ENCODE results near the gene AASDH. TPM values are rescaled to one million over a fixed set of nuclear protein-coding genes. Genes with fewer than 3 reads are reported as not detected.

AASDH gene
- total RNA-seq, 2 donors from 2014 or later = 16.2 to 24.0 TPM

GRCh38 chr4:56321251-56321650 lies 66.0 kb downstream of the AASDH start:
- WGBS, 2 experiments (ENCODE audit: insufficient coverage in 1 of 2, insufficient read length in 1 of 2) = 100% methylated on average over 1 of the region's 1 CpG; no CpG with 5 or more reads in 1 of the 2 experiments

GRCh38 chr4:56320293-56320692 lies 67.0 kb downstream of the AASDH start:
- Histone ChIP-seq H3K9me3 (ENCODE audit: control insufficient read depth, low read length) (no peaks in the 10 kb centered on the region), H3K4me1 (ENCODE audit: control insufficient read depth, insufficient read depth, low read length) (peaks cover 16% of the 10 kb centered on the region), H3K27ac (ENCODE audit: low read depth, low read length) (no peak overlapping the region), H3K9ac (ENCODE audit: extremely low read depth, low read length, poor library complexity, severe bottlenecking) (no peak overlapping the region), H3K4me3 (ENCODE audit: low read length) (no peak overlapping the region), H3K27me3 (ENCODE audit: control insufficient read depth, insufficient read depth, low read length, poor library complexity, severe bottlenecking) (peaks cover 7% of the 10 kb centered on the region), H3K36me3 (ENCODE audit: control insufficient read depth, insufficient read depth, low read length) (peaks cover 21% of the 10 kb centered on the region)
- no peaks in the 10 kb centered on the region for H3K9me3 Mint-ChIP-seq
- DNase-seq = no peak
- no peak overlapping the region for H3K4me3 Mint-ChIP-seq
- WGBS, 2 experiments (ENCODE audit: insufficient coverage in 1 of 2, insufficient read length in 1 of 2) = 90 to 95% methylated on average over 5 of the region's 5 CpGs
- H3K27me3 Mint-ChIP-seq (ENCODE audit: insufficient read depth) = no peaks in the 10 kb centered on the region
- H3K27ac Mint-ChIP-seq = no peak overlapping the region
- H3K36me3 Mint-ChIP-seq (ENCODE audit: low read depth) = peaks cover 47% of the 10 kb centered on the region
- H3K4me1 Mint-ChIP-seq = peaks cover 24% of the 10 kb centered on the region
- TF ChIP-seq, protein P1, sequence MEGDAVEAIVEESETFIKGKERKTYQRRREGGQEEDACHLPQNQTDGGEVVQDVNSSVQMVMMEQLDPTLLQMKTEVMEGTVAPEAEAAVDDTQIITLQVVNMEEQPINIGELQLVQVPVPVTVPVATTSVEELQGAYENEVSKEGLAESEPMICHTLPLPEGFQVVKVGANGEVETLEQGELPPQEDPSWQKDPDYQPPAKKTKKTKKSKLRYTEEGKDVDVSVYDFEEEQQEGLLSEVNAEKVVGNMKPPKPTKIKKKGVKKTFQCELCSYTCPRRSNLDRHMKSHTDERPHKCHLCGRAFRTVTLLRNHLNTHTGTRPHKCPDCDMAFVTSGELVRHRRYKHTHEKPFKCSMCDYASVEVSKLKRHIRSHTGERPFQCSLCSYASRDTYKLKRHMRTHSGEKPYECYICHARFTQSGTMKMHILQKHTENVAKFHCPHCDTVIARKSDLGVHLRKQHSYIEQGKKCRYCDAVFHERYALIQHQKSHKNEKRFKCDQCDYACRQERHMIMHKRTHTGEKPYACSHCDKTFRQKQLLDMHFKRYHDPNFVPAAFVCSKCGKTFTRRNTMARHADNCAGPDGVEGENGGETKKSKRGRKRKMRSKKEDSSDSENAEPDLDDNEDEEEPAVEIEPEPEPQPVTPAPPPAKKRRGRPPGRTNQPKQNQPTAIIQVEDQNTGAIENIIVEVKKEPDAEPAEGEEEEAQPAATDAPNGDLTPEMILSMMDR (conservative IDR thresholded peaks at IDR 0.05) = no peak

More at GRCh38 chr4:56321251-56321650, 66.0 kb downstream of the AASDH start:
- Histone ChIP-seq H3K36me3 (ENCODE audit: control insufficient read depth, insufficient read depth, low read length) (peaks cover 20% of the 10 kb centered on the region), H3K9me3 (ENCODE audit: control insufficient read depth, low read length) (no peaks in the 10 kb centered on the region), H3K27ac (ENCODE audit: low read depth, low read length) (no peak overlapping the region), H3K9ac (ENCODE audit: extremely low read depth, low read length, poor library complexity, severe bottlenecking) (no peak overlapping the region), H3K27me3 (ENCODE audit: control insufficient read depth, insufficient read depth, low read length, poor library complexity, severe bottlenecking) (peaks cover 7% of the 10 kb centered on the region), H3K4me3 (ENCODE audit: low read length) (no peak overlapping the region), H3K4me1 (ENCODE audit: control insufficient read depth, insufficient read depth, low read length) (peaks cover 18% of the 10 kb centered on the region)
- peaks cover 45% of the 10 kb centered on the region for H3K36me3 Mint-ChIP-seq (ENCODE audit: low read depth)
- no peak for DNase-seq
- no peak overlapping the region for H3K4me3 Mint-ChIP-seq
- no peaks in the 10 kb centered on the region for H3K27me3 Mint-ChIP-seq (ENCODE audit: insufficient read depth)
- no peak overlapping the region for H3K27ac Mint-ChIP-seq
- TF ChIP-seq, protein P1 (conservative IDR thresholded peaks at IDR 0.05) = no peak
- peaks cover 26% of the 10 kb centered on the region for H3K4me1 Mint-ChIP-seq
- no peaks in the 10 kb centered on the region for H3K9me3 Mint-ChIP-seq

DNA sequence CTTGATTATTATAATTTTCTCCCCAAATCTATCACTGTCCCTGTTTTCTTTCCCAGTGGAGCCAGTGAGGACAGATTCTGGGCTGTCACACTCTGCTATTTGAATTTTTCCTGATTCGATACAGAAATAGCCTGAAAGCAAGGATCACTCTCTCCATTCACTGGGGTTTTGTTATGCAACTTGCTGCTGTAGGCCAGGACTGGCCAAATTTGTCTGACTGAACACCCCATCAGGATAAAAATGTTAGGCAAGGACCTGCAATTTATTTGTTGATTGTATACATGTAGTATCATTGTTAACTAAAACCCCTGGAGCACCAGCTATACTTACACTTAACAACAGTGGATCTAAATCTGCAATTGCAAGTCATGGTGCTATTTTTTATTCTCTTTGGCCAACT lies 68.7 kb downstream of the AASDH start:
- no peaks in the 10 kb centered on the region for H3K9me3 ChIP-seq (ENCODE audit: control insufficient read depth, low read length)
- TF ChIP-seq, protein P1 (conservative IDR thresholded peaks at IDR 0.05) = no peak
- H3K27me3 Mint-ChIP-seq (ENCODE audit: insufficient read depth) = no peaks in the 10 kb centered on the region
- H3K27ac Mint-ChIP-seq = no peak overlapping the region
- H3K4me1 ChIP-seq (ENCODE audit: control insufficient read depth, insufficient read depth, low read length) = peaks cover 5% of the 10 kb centered on the region
- H3K4me3 ChIP-seq (ENCODE audit: low read length) = no peak overlapping the region
- no peak overlapping the region for H3K4me3 Mint-ChIP-seq
- H3K9me3 Mint-ChIP-seq = no peaks in the 10 kb centered on the region
- H3K27ac ChIP-seq (ENCODE audit: low read depth, low read length) = no peak overlapping the region
- peaks cover 28% of the 10 kb centered on the region for H3K36me3 ChIP-seq (ENCODE audit: control insufficient read depth, insufficient read depth, low read length)
- 96 to 100% methylated on average over 1 of the region's 1 CpG for WGBS, 2 experiments (ENCODE audit: insufficient coverage in 1 of 2, insufficient read length in 1 of 2)
- peaks cover 7% of the 10 kb centered on the region for H3K27me3 ChIP-seq (ENCODE audit: control insufficient read depth, insufficient read depth, low read length, poor library complexity, severe bottlenecking)
- H3K9ac ChIP-seq (ENCODE audit: extremely low read depth, low read length, poor library complexity, severe bottlenecking) = no peak overlapping the region
- peaks cover 14% of the 10 kb centered on the region for H3K4me1 Mint-ChIP-seq
- no peak for DNase-seq
- peaks cover 59% of the 10 kb centered on the region for H3K36me3 Mint-ChIP-seq (ENCODE audit: low read depth)

All from endodermal cell (in vitro differentiated cells).